Vagina (tissue), 2 donors: ENCODE measurements around the gene SLC4A7. TPM values are rescaled to one million over a fixed set of nuclear protein-coding genes. Genes with fewer than 3 reads are reported as not detected.

ENCODE experiments used
- DNase-seq, 2 donors: peaks; one replicate each; pipeline ENCODE4 v3.0.0-alpha.2; 2017; ENCODE audit errors: extremely low spot score in 2 of 2
- H3K27ac ChIP-seq: fragments of 200-600 bp; sonication (generic); one replicate; pipeline ENCODE4 v1.5.1; 2019
- H3K27me3 ChIP-seq: fragments of 200-600 bp; sonication (generic); one replicate; pipeline ENCODE4 v1.5.1; 2019
- H3K36me3 ChIP-seq, 2 donors: fragments of 200-600 bp; sonication (generic); one replicate each; pipeline ENCODE4 v1.5.1; 2017 to 2019
- H3K4me1 ChIP-seq: fragments of 200-600 bp; sonication (generic); one replicate; pipeline ENCODE4 v1.5.1; 2019
- H3K4me3 ChIP-seq, 2 donors: fragments of 200-600 bp; sonication (generic); 1 replicate in 1 of 2; 2 replicates in 1 of 2; pipeline ENCODE4 v1.5.1; 2016 to 2019
- H3K9me3 ChIP-seq: fragments of 200-600 bp; sonication (generic); one replicate; pipeline ENCODE4 v1.5.1; 2019
- POLR2A ChIP-seq, 2 donors: fragments of 450-650 bp; IDR thresholded peaks; one replicate each; pipeline ENCODE4 v1.6.1; 2017; ENCODE audit warnings: antibody characterized with exemption in 2 of 2, mild to moderate bottlenecking in 2 of 2, moderate library complexity in 2 of 2
- POLR2AphosphoS5 ChIP-seq, 2 donors: sonication (generic); formaldehyde crosslinking; IDR thresholded peaks; one replicate each; pipeline ENCODE4 v1.9.0; 2017; ENCODE audit warnings: antibody characterized with exemption in 2 of 2, mild to moderate bottlenecking in 2 of 2, low read depth in 1 of 2; ENCODE audit not compliant: insufficient read depth in 1 of 2
- intact Hi-C: fragments of 100-400 bp; cut with DNase I; formaldehyde crosslinking; loops from one replicate; pipeline ENCODE4 v1.15.1; 2023
- total RNA-seq: library from RNA; depleted of rRNA; stranded (reverse); fragments of >200 nt; gene quantifications from one replicate; pipeline ENCODE4 v1.2.3, GENCODE V29; 2016
- TF ChIP-seq, protein P1 (sequence below), 3 experiments: fragments of 450-650 bp in 2 of 3; fragments of 200-600 bp in 1 of 3; sonication (generic) in 1 of 3; IDR thresholded peaks; one replicate each; pipeline ENCODE4 v1.5.1; 2017 to 2019; ENCODE audit warnings: antibody characterized with exemption in 3 of 3, mild to moderate bottlenecking in 2 of 3, moderate library complexity in 2 of 3

SLC4A7 gene
- total RNA-seq, 1 donor from 2014 or later = 61.1 TPM

DNA sequence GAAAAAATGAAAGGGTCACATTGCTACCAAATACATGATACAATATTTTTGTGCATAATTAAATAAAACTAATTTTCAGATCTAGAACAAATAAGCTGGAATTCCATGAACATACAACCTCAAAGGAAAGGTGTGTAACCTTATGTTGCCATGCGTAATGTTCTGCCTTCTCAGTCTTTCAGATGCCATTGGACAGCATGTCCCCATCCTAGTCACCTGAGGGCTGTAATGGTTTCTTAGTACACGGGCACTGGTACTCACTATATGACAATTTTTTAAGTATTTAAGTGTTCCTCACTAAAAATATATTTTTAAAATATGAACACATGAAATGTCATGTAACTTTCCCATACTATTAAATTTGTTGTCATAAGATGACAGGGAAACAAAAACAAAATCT lies 139.1 kb downstream of the SLC4A7 start:
- Histone ChIP-seq H3K36me3 (no peaks in the 10 kb centered on the region), H3K27ac (no peak overlapping the region), H3K4me3 (no peak overlapping the region), H3K4me1 (no peaks in the 10 kb centered on the region), H3K27me3 (no peaks in the 10 kb centered on the region), H3K9me3 (no peaks in the 10 kb centered on the region)
- no peak for DNase-seq
- intact Hi-C loops = no loop called here
- TF ChIP-seq POLR2A (IDR thresholded peaks at IDR 0.05) (no peak), POLR2AphosphoS5 (IDR thresholded peaks at IDR 0.05; ENCODE audit: insufficient read depth in 1 of 2, low read depth in 1 of 2) (no peak)
- TF ChIP-seq, protein P1, sequence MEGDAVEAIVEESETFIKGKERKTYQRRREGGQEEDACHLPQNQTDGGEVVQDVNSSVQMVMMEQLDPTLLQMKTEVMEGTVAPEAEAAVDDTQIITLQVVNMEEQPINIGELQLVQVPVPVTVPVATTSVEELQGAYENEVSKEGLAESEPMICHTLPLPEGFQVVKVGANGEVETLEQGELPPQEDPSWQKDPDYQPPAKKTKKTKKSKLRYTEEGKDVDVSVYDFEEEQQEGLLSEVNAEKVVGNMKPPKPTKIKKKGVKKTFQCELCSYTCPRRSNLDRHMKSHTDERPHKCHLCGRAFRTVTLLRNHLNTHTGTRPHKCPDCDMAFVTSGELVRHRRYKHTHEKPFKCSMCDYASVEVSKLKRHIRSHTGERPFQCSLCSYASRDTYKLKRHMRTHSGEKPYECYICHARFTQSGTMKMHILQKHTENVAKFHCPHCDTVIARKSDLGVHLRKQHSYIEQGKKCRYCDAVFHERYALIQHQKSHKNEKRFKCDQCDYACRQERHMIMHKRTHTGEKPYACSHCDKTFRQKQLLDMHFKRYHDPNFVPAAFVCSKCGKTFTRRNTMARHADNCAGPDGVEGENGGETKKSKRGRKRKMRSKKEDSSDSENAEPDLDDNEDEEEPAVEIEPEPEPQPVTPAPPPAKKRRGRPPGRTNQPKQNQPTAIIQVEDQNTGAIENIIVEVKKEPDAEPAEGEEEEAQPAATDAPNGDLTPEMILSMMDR (IDR thresholded peaks at IDR 0.05) = no peak

GRCh38 chr3:27344192-27344591 lies 140.0 kb downstream of the SLC4A7 start:
- DNase-seq = no peak
- intact Hi-C loops = no loop called here
- Histone ChIP-seq H3K27ac (no peak overlapping the region), H3K27me3 (no peaks in the 10 kb centered on the region), H3K4me3 (no peak overlapping the region), H3K4me1 (no peaks in the 10 kb centered on the region), H3K9me3 (no peaks in the 10 kb centered on the region), H3K36me3 (no peaks in the 10 kb centered on the region)
- TF ChIP-seq POLR2AphosphoS5 (IDR thresholded peaks at IDR 0.05; ENCODE audit: insufficient read depth in 1 of 2, low read depth in 1 of 2) (no peak), POLR2A (IDR thresholded peaks at IDR 0.05) (no peak)
- TF ChIP-seq, protein P1 (IDR thresholded peaks at IDR 0.05) = no peak

DNA sequence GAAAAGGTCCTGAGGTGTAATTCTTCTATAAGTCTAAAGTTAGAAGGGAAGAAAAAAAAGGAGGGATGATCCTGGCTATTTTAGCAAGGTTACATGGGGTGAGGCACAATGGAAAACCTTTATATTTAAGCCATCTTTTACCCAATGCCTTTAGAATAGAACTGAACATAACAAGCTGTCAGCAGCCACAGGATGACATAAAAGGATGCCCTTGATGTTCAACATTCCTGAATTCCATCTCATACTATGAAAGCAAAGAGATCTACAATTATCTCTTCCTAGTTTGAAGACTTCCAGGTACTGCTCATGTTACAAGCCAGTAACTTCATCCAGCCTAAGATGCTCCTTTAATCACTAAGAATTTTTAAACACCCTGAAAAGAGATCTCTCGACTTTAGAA lies 141.9 kb downstream of the SLC4A7 start:
- H3K4me1 ChIP-seq = no peaks in the 10 kb centered on the region
- intact Hi-C loops = no loop called here
- no peaks in the 10 kb centered on the region for H3K27me3 ChIP-seq
- no peak for DNase-seq
- no peak overlapping the region for H3K27ac ChIP-seq
- no peaks in the 10 kb centered on the region for H3K9me3 ChIP-seq
- TF ChIP-seq, protein P1 (IDR thresholded peaks at IDR 0.05) = no peak
- TF ChIP-seq POLR2A (IDR thresholded peaks at IDR 0.05) (no peak), POLR2AphosphoS5 (IDR thresholded peaks at IDR 0.05; ENCODE audit: insufficient read depth in 1 of 2, low read depth in 1 of 2) (no peak)
- H3K4me3 ChIP-seq = no peak overlapping the region
- H3K36me3 ChIP-seq = no peaks in the 10 kb centered on the region

DNA sequence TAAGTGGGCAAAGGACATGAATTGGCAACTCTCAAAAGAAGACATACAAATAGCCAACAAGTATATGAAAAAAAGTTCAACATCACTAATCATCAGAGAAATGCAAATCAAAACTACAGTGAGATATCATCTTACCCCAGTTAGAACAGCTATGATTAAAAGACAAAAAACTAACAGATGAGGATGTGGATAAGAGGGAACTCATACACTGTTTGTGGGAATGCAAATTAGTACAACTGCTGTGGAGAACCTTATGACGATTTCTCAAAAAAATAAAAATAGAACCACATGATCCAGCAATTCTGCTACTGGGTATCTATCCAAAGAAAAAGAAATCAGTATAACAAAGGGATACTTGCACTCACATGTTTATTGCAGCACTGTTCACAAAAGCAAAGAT lies 143.7 kb downstream of the SLC4A7 start:
- Histone ChIP-seq H3K27me3 (no peaks in the 10 kb centered on the region), H3K27ac (no peak overlapping the region), H3K9me3 (no peaks in the 10 kb centered on the region), H3K36me3 (no peaks in the 10 kb centered on the region), H3K4me3 (no peak overlapping the region), H3K4me1 (no peaks in the 10 kb centered on the region)
- DNase-seq = no peak
- intact Hi-C loops = no loop called here
- TF ChIP-seq, protein P1 (IDR thresholded peaks at IDR 0.05) = no peak
- no peak for TF ChIP-seq POLR2A (IDR thresholded peaks at IDR 0.05)
- no peak for TF ChIP-seq POLR2AphosphoS5 (IDR thresholded peaks at IDR 0.05; ENCODE audit: insufficient read depth in 1 of 2, low read depth in 1 of 2)

DNA sequence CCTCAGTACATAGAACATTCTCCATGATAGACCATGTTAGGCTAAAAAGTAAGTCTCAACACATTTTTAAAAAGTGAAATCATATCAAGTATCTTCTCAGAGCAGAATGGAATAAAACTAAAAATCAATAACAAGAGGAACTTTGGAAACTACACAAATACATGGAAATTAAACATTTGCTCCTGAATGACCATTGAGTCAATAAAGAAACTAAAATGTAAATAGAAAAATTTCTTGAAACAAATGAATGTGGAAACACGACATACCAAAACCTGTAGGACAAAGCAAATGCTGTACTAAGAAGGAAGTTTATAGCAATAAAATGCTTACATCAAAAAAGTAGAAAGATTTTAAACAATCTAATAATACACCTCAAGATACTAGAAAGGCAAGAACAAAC lies 148.6 kb downstream of the SLC4A7 start:
- no peak for DNase-seq
- H3K36me3 ChIP-seq = no peaks in the 10 kb centered on the region
- no peaks in the 10 kb centered on the region for H3K27me3 ChIP-seq
- no peaks in the 10 kb centered on the region for H3K4me1 ChIP-seq
- H3K4me3 ChIP-seq = no peak overlapping the region
- intact Hi-C loops = no loop called here
- H3K9me3 ChIP-seq = no peaks in the 10 kb centered on the region
- no peak for TF ChIP-seq POLR2AphosphoS5 (IDR thresholded peaks at IDR 0.05; ENCODE audit: insufficient read depth in 1 of 2, low read depth in 1 of 2)
- no peak for TF ChIP-seq POLR2A (IDR thresholded peaks at IDR 0.05)
- TF ChIP-seq, protein P1 (IDR thresholded peaks at IDR 0.05) = no peak
- H3K27ac ChIP-seq = no peak overlapping the region
